ENCODE results near the gene NUP62CL.

The NUP62CL gene

DNA sequence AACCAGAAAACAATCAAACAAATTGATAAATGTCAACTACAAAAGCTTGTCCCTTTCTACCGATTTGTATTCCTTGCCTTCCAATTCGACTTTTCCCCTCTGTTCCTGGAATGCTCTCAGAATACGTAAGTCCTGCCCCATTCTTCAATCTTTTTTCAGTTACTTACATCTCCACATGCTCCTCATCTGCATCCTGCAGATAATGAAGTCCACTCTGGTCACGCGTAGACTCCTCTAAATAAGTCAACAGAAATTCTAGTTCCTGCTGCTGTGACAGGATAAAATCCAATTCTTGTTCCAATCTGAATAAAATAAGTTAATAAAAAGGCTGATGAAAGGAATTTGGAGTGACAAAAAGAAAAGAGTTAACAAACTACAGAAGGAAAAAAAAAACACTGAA, 53.2 kb downstream of the NUP62CL start:
- DNase-seq (ENCODE audit: low read depth in 2 of 2, low spot score in 1 of 2) = no peak

DNA sequence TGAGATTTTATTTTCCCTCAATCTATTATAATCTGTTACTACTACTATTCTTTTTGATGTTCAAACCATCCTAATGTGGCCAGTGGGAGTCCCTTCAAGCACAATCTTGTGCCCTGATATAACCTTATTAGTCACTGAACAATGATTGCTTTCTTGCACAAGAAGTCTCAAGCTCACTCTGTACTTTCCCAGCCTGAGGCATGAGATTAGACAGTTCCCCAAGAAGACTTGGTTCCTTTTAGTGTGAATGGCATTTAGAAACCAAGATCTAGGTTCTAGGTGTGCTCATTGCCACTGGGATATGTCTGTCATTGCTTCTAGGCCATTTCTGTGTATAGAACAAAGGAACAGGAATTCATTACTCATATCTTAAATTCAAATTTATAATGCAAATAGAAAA, 59.6 kb downstream of the NUP62CL start:
- no peak for DNase-seq (ENCODE audit: low read depth in 2 of 2, low spot score in 1 of 2)

- DNase-seq (ENCODE audit: low read depth in 2 of 2, low spot score in 1 of 2) = no peak
Measured at GRCh38 chrX:107135965-107136307, 70.3 kb downstream of the NUP62CL start.

DNA sequence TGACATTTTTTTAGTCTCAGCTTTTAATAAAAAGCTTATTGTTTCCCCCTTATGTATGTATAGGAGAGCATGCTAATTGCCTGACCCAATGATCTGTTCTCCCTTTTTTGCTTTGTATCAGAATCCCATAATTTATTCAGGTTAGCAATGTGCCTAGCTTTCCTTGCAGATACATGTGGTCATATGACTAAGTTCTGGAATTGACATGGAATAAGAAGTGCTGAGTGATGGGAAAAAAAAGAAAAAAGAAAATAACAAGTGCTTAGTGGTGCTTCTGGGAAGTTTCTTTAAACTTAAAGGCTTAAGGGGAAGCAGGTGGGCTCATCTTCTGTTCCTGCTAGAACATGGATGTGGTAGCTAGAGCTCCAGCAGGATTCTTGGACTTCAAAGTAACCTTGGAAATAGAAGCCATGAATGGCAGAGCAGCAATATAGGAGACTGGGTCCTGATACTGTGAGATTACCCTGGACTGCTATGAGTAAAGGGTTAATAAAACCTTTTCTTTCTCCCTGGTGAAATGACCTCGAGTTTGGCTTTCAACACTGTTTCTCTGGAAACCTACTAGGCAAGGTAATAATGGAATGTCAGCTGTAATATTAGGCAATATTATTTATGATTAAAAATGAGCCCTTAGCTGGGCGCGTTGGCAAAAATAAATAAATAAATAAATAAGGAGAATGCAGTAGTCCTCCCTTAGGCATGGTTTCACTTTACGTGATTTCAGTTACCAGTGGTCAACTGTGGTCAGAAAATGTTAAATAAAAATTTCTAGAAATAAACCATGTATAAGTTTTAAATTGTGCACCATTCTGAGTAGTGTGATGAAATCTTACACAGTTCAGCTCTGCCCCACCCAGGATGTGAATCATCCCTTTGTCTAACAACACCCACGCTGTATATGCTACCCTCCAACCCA, 70.9 kb downstream of the NUP62CL start:
- no peak for DNase-seq (ENCODE audit: low read depth in 2 of 2, low spot score in 1 of 2)

GRCh38 chrX:107123750-107124149, 82.5 kb downstream of the NUP62CL start:
- DNase-seq (ENCODE audit: low read depth in 2 of 2, low spot score in 1 of 2) = no peak

DNA sequence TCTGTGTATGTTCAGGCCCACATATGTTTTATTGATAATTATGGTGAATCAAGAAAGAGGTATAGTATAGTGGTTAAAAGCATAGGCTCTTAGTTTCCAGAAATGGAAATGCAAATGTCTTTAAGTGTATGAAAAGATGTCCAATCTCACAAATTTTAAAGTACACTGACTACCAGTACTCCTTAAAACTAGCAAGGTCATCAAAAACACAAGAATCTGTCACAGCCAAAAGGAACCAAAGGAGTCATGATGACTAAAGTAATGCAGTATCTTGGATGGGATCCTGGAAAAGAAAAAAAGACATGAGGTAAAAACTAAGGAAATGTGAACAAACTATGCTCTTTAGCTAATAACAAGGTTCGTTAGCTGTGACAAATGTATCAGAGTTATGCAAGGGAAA, 87.0 kb downstream of the NUP62CL start:
- no peak for DNase-seq (ENCODE audit: low read depth in 2 of 2, low spot score in 1 of 2)

DNA sequence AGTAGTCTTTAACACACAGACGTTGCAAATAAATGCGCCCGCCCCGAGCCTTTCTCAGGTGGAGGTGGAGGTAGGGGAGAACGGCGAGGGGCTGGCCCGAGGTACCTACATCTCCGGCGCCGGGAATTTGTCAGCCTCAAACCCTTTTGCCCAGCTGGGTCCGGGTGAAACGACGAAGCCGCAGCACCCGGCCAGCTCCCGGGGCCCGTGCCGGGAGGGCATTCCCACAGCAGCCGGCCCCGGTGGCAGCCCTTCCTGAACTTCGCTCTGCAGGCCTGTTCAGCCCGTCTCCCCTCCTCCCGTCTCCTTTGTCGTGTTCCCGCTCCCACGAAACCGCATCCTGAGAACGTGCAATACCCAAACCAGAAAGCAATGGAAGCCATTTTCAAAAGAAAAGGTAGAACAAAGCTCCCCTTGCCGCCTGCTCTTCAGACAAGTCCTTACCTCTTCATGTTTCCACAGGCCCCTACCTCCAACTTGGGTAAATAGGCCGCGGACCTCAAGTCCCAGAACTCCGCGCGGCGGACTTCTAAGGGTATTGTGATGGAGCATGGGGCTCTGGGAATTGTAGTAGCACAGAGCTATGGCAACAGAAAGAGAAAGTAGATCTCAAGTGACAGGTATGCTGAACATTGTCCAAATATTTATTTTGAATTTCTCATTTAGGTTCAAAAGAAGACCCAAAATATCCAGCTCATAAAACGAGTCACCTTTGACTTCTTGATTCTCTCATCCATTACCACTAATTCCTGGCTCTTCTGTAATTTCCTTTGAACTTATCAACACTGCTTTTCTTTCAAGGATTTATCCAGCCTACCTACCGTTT, 87.7 kb downstream of the NUP62CL start, which contains the start of gene RBM41:
Gene RBM41 (minus strand): TSS at position 501 of the 826 bp plus-strand sequence. CDS start 49 bp downstream, at position 452.
- peak; percentile 8 to 47 for DNase-seq (ENCODE audit: low read depth in 2 of 2, low spot score in 1 of 2)

- DNase-seq (ENCODE audit: low read depth in 2 of 2, low spot score in 1 of 2) = no peak
Measured at GRCh38 chrX:107117993-107118321, 88.3 kb downstream of the NUP62CL start.

GRCh38 chrX:107107459-107107858, 98.8 kb downstream of the NUP62CL start:
- DNase-seq (ENCODE audit: low read depth in 2 of 2, low spot score in 1 of 2) = no peak

GRCh38 chrX:107102980-107103379, 103.3 kb downstream of the NUP62CL start:
- no peak for DNase-seq (ENCODE audit: low read depth in 2 of 2, low spot score in 1 of 2)

DNA sequence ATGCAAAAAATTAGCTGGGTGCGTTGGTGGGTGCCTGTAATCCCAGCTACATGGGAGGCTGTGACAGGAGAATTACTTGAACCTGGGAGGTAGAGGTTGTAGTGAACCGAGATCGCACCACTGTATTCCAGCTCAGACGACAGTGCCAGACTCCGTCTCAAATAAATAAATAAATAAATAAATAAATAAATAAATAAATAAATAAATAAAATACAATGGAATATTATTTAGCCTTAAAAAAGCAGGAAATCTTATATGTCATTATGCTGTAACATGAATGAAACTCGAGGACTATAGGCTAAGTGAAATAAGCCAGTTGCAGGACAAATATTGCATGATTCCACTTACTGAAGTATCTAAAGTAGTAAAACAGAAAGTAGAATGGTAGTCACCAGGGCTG, 130.1 kb downstream of the NUP62CL start:
- DNase-seq (ENCODE audit: low read depth in 2 of 2, low spot score in 1 of 2) = no peak

Measured in stimulated activated CD8-positive, alpha-beta memory T cell treated with anti-CD3 and anti-CD28 coated beads, Interleukin-4, amount 100 ng/mL, for 1 hour (primary cell).